NCI-H2081 (cell line): ENCODE results near the gene SEPTIN10.
"Not testable (repeated sequence)": the region's sequence is repeated elsewhere in the genome, so short reads cannot be mapped to it uniquely, and the experiment has no call there.

Experiments
- DNase-seq, 2 experiments: peaks; one replicate each; lab custom pipeline; 2025; lab: John Stamatoyannopoulos, UW

SEPTIN10 gene

GRCh38 chr2:109601783-109602182 lies 12.0 kb downstream of the SEPTIN10 start:
- DNase-seq: no peak

GRCh38 chr2:109597283-109597682 lies 16.5 kb downstream of the SEPTIN10 start:
- no peak for DNase-seq

- DNase-seq: no peak
Measured at GRCh38 chr2:109595644-109596043, 18.1 kb downstream of the SEPTIN10 start.

GRCh38 chr2:109594246-109594885 lies 19.4 kb downstream of the SEPTIN10 start:
- DNase-seq: no peak

- no peak for DNase-seq
Measured at GRCh38 chr2:109592905-109593304, 20.9 kb downstream of the SEPTIN10 start.

- no peak for DNase-seq
Measured at GRCh38 chr2:109591206-109591605, 22.6 kb downstream of the SEPTIN10 start.

- DNase-seq: no peak
Measured at GRCh38 chr2:109586687-109587086, 27.1 kb downstream of the SEPTIN10 start.

GRCh38 chr2:109582928-109583895 lies 30.6 kb downstream of the SEPTIN10 start:
- no peak for DNase-seq

- not testable (repeated sequence) for DNase-seq
Measured at GRCh38 chr2:109577630-109578029, 36.1 kb downstream of the SEPTIN10 start.

- DNase-seq: no peak
Measured at GRCh38 chr2:109575373-109575772, 38.4 kb downstream of the SEPTIN10 start.

GRCh38 chr2:109563980-109564550 lies 49.7 kb downstream of the SEPTIN10 start:
- no peak for DNase-seq

GRCh38 chr2:109563288-109563687 lies 50.5 kb downstream of the SEPTIN10 start:
- no peak for DNase-seq

GRCh38 chr2:109562421-109562820 lies 51.3 kb downstream of the SEPTIN10 start:
- DNase-seq: no peak

GRCh38 chr2:109560265-109560664 lies 53.5 kb downstream of the SEPTIN10 start:
- no peak for DNase-seq

- no peak for DNase-seq
Measured at GRCh38 chr2:109558076-109558882, 55.5 kb downstream of the SEPTIN10 start.

- DNase-seq: no peak
Measured at GRCh38 chr2:109557309-109557708, 56.5 kb downstream of the SEPTIN10 start.

GRCh38 chr2:109555346-109555900 lies 58.3 kb downstream of the SEPTIN10 start:
- no peak for DNase-seq

GRCh38 chr2:109554758-109555157 lies 59.0 kb downstream of the SEPTIN10 start:
- no peak for DNase-seq

- DNase-seq: no peak
Measured at GRCh38 chr2:109549016-109549590, 64.7 kb downstream of the SEPTIN10 start.

GRCh38 chr2:109547280-109547679 lies 66.5 kb downstream of the SEPTIN10 start:
- no peak for DNase-seq
